ENCODE results near the gene COL6A1. TPM values are rescaled to one million over a fixed set of nuclear protein-coding genes. Genes with fewer than 3 reads are reported as not detected.

COL6A1 gene
- total RNA-seq, 1 experiment from 2014 or later: 193 TPM

- H3K27ac Mint-ChIP-seq: 0 out of 7 replicates have a peak overlapping the region, but pooled peaks of 1 of the 3 experiments have one; percentile 3
- Histone ChIP-seq H2BK120ac (ENCODE audit: low read depth, low read length, poor library complexity, severe bottlenecking) (no peak overlapping the region), H2AFZ (ENCODE audit: low read length) (no peak overlapping the region), H3K4ac (ENCODE audit: low read depth, low read length) (no peak overlapping the region), H3K79me1 (ENCODE audit: insufficient read depth, low read depth, low read length, poor library complexity, severe bottlenecking) (no peaks in the 10 kb centered on the region), H4K20me1 (ENCODE audit: control insufficient read depth, insufficient read depth, insufficient read length) (no peaks in the 10 kb centered on the region), H2BK20ac (ENCODE audit: low read depth, low read length, poor library complexity, severe bottlenecking) (no peak overlapping the region), H3K18ac (ENCODE audit: insufficient read length, low read depth, low read length) (no peak overlapping the region), H3K9ac (ENCODE audit: extremely low read depth, insufficient read length, low read length) (no peak overlapping the region), H2BK15ac (ENCODE audit: low read depth, low read length) (no peak overlapping the region), H3K4me2 (ENCODE audit: insufficient read depth, insufficient read length, low read length) (no peak overlapping the region), H2AK5ac (ENCODE audit: insufficient read length, low read length) (no peak overlapping the region), H2BK12ac (ENCODE audit: insufficient read length, low read depth, low read length) (no peak overlapping the region), H4K8ac (replicated peaks; ENCODE audit: insufficient read length, low read depth, low read length) (no peak overlapping the region), H4K5ac (ENCODE audit: insufficient read length, low read depth, low read length) (no peak overlapping the region), H3K79me2 (ENCODE audit: insufficient read depth, low read length) (no peaks in the 10 kb centered on the region), H2BK5ac (ENCODE audit: insufficient read length, low read length) (no peak overlapping the region), H3K9me3 (ENCODE audit: control insufficient read depth, low read depth, low read length) (no peaks in the 10 kb centered on the region), H3K27ac (ENCODE audit: insufficient read length, low read depth, low read length) (no peak overlapping the region), H3T11ph (ENCODE audit: low read length) (no peak overlapping the region), H3K14ac (ENCODE audit: insufficient read depth, low read length) (no peak overlapping the region), H4K91ac (ENCODE audit: insufficient read length, low read depth, low read length) (no peak overlapping the region), H3K4me1 (ENCODE audit: insufficient read depth, low read length) (no peaks in the 10 kb centered on the region), H3K23me2 (ENCODE audit: insufficient read length, low read depth, low read length, poor library complexity, severe bottlenecking) (no peaks in the 10 kb centered on the region), H3K27me3 (ENCODE audit: insufficient read depth, low read length) (no peaks in the 10 kb centered on the region), H3K56ac (ENCODE audit: insufficient read length, low read depth, low read length) (no peak overlapping the region), H3K23ac (ENCODE audit: insufficient read length, low read depth, low read length) (no peak overlapping the region)
- DNase-seq: no peak
- TF ChIP-seq CTCF (conservative IDR thresholded peaks at IDR 0.05): no peak
- H3K27me3 Mint-ChIP-seq (ENCODE audit: low read depth): peaks cover 12% of the 10 kb centered on the region
- H3K4me1 Mint-ChIP-seq: peaks cover 3 to 10% of the 10 kb centered on the region in 2 experiments; a peak in 3 of 4 replicates
- no peak overlapping the region for H3K4me3 Mint-ChIP-seq
- WGBS (ENCODE audit: extremely low coverage, insufficient read length, low lambda C conversion rate): no CpG with 5 or more reads among the region's 6 CpGs
- H3K9me3 Mint-ChIP-seq: peaks cover 0 to 2% of the 10 kb centered on the region in 2 experiments; a peak in 2 of 5 replicates
- no peaks in the 10 kb centered on the region for H3K36me3 Mint-ChIP-seq (ENCODE audit: insufficient read depth in 1 of 3, low read depth in 3 of 3)
Observed at GRCh38 chr21:46032100-46032499, 50.5 kb downstream of the COL6A1 start.
